GM13976 (cell line): ENCODE data around the gene CELSR2.

Experiments used
- DNase-seq: peaks from one replicate; pipeline ENCODE4 v3.0.0; 2012; ENCODE audit warnings: low spot score
- in situ Hi-C: fragments of 300-500 bp; cut with MboI; formaldehyde crosslinking; loops from one replicate; pipeline ENCODE4 v1.12.0; 2022; ENCODE audit warnings: low sequenced_read_pairs, mixed read lengths, inconsistent platforms; ENCODE audit not compliant: unreplicated experiment
- TF ChIP-seq, protein P1 (sequence below): IDR thresholded peaks from 2 replicates; pipeline ENCODE4 v1.5.1; 2012; ENCODE audit warnings: borderline replicate concordance, mild to moderate bottlenecking; ENCODE audit not compliant: insufficient read depth; ENCODE audit errors: extremely low read depth, missing control alignments, control extremely low read depth

CELSR2 gene

GRCh38 chr1:109312978-109313775 lies 63.8 kb downstream of the CELSR2 start:
- no peak for DNase-seq
- TF ChIP-seq, protein P1, sequence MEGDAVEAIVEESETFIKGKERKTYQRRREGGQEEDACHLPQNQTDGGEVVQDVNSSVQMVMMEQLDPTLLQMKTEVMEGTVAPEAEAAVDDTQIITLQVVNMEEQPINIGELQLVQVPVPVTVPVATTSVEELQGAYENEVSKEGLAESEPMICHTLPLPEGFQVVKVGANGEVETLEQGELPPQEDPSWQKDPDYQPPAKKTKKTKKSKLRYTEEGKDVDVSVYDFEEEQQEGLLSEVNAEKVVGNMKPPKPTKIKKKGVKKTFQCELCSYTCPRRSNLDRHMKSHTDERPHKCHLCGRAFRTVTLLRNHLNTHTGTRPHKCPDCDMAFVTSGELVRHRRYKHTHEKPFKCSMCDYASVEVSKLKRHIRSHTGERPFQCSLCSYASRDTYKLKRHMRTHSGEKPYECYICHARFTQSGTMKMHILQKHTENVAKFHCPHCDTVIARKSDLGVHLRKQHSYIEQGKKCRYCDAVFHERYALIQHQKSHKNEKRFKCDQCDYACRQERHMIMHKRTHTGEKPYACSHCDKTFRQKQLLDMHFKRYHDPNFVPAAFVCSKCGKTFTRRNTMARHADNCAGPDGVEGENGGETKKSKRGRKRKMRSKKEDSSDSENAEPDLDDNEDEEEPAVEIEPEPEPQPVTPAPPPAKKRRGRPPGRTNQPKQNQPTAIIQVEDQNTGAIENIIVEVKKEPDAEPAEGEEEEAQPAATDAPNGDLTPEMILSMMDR = no peak
- in situ Hi-C loops = no loop called here

- TF ChIP-seq, protein P1 = no peak
- DNase-seq = no peak
- in situ Hi-C loops = no loop called here
Measured at GRCh38 chr1:109314795-109315194, 65.5 kb downstream of the CELSR2 start.

DNA sequence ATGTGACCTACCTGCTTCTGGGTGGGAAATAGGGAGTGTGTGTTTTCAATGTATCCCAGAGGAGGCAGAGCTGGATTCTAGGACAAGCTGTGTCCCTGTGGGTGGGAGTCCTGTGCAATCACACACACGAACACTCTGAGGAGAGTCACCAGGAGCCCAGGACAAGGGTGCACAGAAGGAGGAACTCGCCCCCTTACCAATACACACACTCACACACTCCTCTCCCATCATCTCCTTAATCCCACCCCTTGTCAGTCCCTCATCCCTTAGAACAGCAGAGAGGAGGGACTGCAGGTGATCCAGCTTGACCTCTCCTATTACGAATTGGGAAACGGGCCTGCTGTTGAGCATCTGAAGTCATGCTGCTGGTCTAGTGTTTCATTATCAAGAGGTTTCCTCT lies 65.9 kb downstream of the CELSR2 start:
- in situ Hi-C loops = no loop called here
- no peak for DNase-seq
- TF ChIP-seq, protein P1 = no peak

- no peak for DNase-seq
- in situ Hi-C loops = no loop called here
- TF ChIP-seq, protein P1 = no peak
Measured at GRCh38 chr1:109316506-109316905, 67.2 kb downstream of the CELSR2 start.

DNA sequence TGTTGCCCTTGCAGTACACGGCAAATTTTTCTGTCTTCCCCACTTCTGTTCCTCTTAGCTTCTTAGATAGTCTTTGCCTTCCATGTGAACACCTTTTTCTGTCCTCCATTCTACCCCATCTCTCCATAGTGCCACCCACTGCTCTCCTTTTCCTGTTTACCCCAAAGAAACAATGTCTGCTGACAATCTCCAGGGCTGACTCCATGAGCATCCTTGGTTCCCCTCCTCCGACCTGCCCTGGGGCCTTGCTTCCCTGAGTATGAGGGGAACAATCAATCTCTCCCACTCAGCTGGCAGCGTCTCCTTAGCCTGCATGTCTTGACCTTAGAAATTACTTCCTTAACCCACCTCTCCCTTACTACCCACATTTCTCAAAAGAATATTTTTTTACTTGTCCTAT lies 69.8 kb downstream of the CELSR2 start:
- in situ Hi-C loops = no loop called here
- TF ChIP-seq, protein P1 = no peak
- DNase-seq = no peak

DNA sequence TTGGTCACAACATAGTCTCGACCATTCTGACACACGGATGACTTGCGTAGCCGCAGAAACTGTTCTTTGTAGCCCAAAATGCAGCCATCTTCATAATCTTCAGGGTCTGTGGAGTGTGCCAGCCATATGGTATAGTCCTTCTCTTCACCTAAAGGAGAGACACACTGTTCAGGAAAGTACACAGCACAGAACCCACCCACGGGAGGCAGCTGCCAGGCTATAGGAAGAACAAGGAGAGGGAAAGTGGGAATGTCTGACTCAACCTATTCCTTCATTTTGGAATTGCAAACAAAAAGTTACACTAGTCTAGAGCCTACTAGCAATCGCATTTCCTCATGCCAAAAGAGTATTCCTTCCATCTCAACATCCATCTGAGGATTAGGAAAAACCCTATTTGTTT lies 73.6 kb downstream of the CELSR2 start:
- TF ChIP-seq, protein P1 = no peak
- in situ Hi-C loops = no loop called here
- DNase-seq = no peak
